GM18505 (cell line): ENCODE measurements around the gene CACNA2D3.

Experiments
- ATAC-seq: cut with Tn5 transposase; IDR thresholded peaks from one replicate; pipeline ENCODE4 v1.9.1; 2021; ENCODE audit not compliant: unreplicated experiment
- POLR2A ChIP-seq: IDR thresholded peaks from 4 replicates; pipeline ENCODE4 v1.6.1; 2011; ENCODE audit warnings: borderline replicate concordance; ENCODE audit not compliant: insufficient read depth, insufficient read length; ENCODE audit errors: extremely low read depth

Gene CACNA2D3

DNA sequence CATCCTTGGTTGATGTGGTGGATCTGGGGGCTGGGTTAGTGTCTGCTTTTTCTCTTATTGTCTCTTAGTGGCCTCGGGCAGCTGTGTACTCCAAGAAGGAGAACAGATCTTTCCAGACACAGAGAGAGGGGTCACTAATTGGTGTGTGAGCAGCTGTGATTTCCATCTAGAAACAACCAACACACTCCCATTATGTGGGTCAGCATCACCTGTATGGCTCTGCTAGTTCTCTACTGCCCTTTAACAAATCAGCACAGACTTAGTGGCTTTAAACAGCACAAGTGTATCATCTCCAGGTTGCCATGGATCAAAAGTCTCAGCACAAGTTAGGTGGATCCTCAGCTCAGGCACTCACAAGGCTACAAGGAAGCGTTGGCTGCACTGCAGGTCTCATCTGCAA lies 648.7 kb downstream of the CACNA2D3 start:
- no peak for TF ChIP-seq POLR2A
- ATAC-seq = no peak

DNA sequence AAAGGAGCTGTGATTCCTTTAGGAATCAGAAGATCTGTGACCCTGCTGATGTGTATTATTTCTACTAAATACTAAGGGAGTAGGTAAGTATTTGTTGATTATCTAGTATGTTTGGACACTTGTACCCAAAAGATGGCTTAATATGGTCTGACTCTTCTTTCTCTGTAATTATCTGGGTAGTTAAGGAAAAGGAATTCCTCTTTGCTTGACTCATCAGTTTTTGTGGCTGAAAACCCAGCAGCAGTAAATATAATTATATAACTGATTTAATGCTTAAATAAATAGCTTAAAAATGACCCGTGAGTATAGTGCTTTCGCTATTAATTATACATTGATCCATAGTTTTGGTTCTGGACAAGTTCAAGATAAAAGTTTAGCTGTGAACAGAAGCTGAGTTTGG lies 649.7 kb downstream of the CACNA2D3 start:
- no peak for ATAC-seq

GRCh38 chr3:54772746-54773145 lies 650.4 kb downstream of the CACNA2D3 start:
- TF ChIP-seq POLR2A = no peak
- ATAC-seq = no peak

More for the DNA sequence above, 649.7 kb downstream of the CACNA2D3 start:
- TF ChIP-seq POLR2A = no peak

DNA sequence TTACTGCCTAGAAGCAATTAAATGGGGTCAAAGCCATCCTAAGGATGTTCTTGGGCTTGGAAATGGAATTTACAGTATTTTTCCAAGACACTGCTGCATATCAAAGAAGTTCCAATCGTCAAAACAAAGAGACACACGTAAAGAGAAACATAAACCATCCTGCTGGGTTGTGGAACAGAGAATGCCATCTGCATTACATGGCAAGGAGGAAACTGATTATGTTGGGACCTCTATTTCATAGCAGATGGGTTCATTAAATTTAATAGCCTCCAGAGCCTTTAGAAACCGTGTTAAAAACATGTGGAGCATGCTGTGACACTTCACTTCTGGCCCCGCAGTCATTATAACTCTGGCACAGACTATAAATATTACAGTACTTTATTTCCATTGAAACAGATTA lies 650.9 kb downstream of the CACNA2D3 start:
- no peak for TF ChIP-seq POLR2A
- ATAC-seq = no peak

DNA sequence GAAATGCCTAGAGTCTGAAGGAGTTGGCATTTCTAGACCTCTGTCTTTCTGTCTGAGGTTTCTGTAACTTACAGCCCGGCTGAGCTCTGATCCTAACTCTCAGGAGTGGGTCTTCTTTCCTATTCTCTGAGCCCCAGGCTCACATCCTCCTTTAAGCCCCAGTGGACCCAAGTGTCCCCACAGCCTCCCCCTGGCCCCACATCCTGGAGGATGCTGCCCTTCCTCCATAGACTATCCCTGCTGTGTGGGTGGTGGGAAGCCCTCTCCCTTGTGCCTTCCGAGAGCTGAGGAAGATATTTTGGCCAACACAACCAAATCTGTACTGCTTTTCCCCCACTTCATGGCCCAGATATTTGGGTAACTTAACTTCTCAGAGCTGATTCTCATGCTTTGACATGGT lies 654.2 kb downstream of the CACNA2D3 start:
- ATAC-seq = no peak
- no peak for TF ChIP-seq POLR2A

DNA sequence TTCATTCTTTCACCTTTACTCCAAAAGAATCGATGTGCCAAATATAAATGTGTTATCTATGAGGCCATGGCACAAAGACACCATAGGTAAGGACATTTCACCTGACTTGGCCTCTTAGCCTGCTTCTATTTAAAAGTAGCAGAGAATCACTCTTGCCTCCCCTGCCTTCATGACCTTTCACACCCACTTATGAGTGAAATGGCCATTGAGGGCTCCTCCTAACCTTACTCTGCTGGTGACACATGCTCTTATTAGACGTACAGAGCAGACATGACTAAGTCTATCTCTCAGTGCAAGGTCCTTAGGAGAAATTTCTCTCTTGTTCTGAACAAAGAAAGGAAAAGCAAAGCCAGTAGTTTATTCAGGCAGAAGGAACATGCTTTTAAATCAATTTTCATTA lies 654.8 kb downstream of the CACNA2D3 start:
- no peak for ATAC-seq
- no peak for TF ChIP-seq POLR2A

DNA sequence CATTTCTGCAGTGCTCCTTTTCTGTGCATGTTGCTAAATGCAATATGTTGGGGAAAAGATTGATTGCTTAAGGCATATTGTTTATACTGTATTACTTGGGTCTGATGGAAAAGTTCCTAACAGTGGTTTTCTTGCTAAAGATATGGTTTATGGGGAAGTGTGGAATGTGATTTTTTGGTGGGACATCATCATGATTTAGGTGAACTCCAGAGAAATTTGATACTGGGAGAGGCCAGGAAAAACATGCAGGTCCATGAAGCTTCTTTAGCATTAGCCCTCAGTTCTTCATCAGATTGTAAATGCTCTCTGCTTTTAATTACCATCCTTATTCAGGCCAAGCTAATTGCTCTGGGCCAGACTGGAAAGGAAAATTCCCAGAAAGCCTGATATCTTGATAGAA lies 658.0 kb downstream of the CACNA2D3 start:
- no peak for TF ChIP-seq POLR2A

GRCh38 chr3:54781728-54782127 lies 659.4 kb downstream of the CACNA2D3 start:
- ATAC-seq = no peak
- no peak for TF ChIP-seq POLR2A

More for the DNA sequence above, 658.0 kb downstream of the CACNA2D3 start:
- no peak for ATAC-seq

DNA sequence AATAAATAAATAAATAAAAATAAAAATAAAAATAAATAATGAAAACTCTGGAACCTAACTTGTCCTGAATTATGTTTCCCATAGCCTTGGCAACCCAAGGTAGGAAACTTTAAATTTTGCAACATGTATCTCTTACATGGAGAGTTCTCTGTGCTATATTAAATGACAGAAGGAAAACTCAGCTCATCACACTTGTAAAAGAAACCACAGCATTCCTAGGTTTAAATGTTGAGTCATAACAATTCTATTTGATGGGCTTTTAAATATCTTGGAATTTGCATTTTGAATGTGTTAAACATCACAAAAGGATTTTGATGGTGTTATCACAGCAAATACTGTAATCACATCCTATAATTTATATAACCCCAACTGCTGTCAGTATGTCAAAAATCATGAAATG lies 661.3 kb downstream of the CACNA2D3 start:
- ATAC-seq = no peak
- TF ChIP-seq POLR2A = no peak

- ATAC-seq = no peak
- no peak for TF ChIP-seq POLR2A
Observed at GRCh38 chr3:54784021-54784420, 661.7 kb downstream of the CACNA2D3 start.

- no peak for ATAC-seq
- no peak for TF ChIP-seq POLR2A
Observed at GRCh38 chr3:54785976-54786375, 663.6 kb downstream of the CACNA2D3 start.

DNA sequence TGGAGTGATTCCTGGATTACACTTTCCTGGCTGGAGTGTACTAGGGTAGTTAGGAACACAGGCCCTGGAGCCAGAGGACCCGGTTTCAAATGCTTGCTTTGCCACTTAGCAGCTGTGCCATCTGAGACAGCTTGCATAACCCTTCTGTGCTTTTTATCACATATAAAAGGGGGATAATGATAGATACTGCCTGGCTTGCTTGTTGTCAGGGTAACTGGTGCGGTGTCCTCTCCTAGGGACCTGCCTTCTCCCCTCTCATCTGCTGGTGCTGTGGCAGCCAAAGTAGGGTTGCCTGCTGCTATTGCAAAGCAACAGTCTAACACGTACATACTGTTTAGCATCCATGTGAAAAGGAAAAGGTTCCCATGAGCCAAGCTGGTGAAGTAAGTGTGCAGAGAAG lies 667.7 kb downstream of the CACNA2D3 start:
- no peak for ATAC-seq
- TF ChIP-seq POLR2A = no peak

DNA sequence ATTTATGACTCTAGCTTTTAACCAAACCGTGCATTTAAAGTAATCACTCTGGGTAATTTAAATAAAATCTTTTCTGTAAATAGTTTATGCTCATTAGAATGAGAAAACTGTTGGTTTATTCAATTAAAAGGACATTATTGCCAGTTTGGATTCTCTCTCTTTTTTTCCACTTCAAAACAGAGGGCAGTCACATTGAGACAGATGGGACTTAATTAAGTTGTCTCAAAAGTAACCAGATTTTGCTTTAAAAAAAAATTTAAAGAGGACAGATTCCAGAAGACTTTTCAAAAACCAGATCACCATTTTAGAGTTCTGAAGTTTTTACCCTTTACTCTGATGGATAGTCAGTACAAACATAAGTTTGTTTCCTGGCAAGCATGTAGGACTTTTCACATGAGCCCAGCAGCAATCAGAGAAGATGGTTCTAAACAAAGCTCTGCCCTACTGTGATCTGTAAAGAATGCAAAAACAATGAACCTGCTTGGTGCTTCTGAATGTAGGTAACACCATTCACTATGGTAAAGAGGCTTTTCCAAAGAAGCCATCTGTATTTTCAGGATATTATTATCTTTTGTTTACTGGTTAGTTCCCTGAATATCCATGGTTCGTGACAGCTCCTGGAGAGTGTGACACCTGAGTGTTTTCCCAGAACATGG lies 669.3 kb downstream of the CACNA2D3 start:
- TF ChIP-seq POLR2A = no peak
- no peak for ATAC-seq

- ATAC-seq = no peak
- no peak for TF ChIP-seq POLR2A
Observed at GRCh38 chr3:54792584-54792983, 670.2 kb downstream of the CACNA2D3 start.

DNA sequence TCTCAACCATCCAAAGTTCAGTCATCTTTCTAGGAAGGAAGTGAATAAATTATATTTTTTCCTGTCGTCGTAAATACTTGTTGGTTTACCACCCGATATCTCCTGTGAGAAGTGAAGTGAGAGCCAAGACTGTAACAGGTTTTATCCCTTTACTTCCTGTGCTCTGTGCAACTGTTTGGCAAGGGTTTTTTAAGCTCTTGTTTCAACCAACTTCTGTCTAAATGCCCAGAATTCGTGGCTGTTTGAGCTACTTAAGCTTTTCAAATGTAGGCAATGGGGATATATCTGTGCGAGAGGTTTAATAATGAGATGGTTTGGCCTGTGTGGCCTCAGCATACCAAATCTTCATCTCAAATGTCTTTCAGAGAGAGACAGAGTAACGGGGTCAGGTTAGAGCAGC lies 670.8 kb downstream of the CACNA2D3 start:
- no peak for TF ChIP-seq POLR2A
- no peak for ATAC-seq
